Liver (tissue), 9 donors: Measurements from ENCODE around the gene RNF38. TPM values are rescaled to one million over a fixed set of nuclear protein-coding genes. Genes with fewer than 3 reads are reported as not detected.

Experiments used
- DNase-seq: peaks from one replicate; pipeline ENCODE4 v3.0.0-alpha.2; 2017; ENCODE audit warnings: low spot score
- H3K27ac ChIP-seq, 2 donors: one replicate each; pipeline ENCODE4 v1.7.0; 2013; ENCODE audit warnings: inconsistent platforms in 2 of 2, low read length in 2 of 2, control low read depth in 1 of 2, low read depth in 1 of 2, mild to moderate bottlenecking in 1 of 2
- H3K27me3 ChIP-seq, 4 donors: one replicate each; pipeline versions ENCODE4 v1.6.1 to v1.7.0; 2013; ENCODE audit warnings: low read length in 3 of 4, inconsistent platforms in 1 of 4, mild to moderate bottlenecking in 1 of 4, moderate library complexity in 1 of 4; ENCODE audit not compliant: control insufficient read depth in 4 of 4, insufficient read depth in 4 of 4
- H3K36me3 ChIP-seq, 4 donors: one replicate each; pipeline versions ENCODE4 v1.6.1 to v1.7.0; 2013; ENCODE audit warnings: low read length in 3 of 4, mild to moderate bottlenecking in 3 of 4, low read depth in 1 of 4, moderate library complexity in 1 of 4; ENCODE audit not compliant: control insufficient read depth in 4 of 4, insufficient read depth in 3 of 4
- H3K4me1 ChIP-seq, 4 donors: one replicate each; pipeline versions ENCODE4 v1.6.1 to v1.7.0; 2013; ENCODE audit warnings: low read length in 3 of 4, mild to moderate bottlenecking in 3 of 4, moderate library complexity in 1 of 4; ENCODE audit not compliant: control insufficient read depth in 4 of 4, insufficient read depth in 4 of 4
- H3K4me3 ChIP-seq, 3 donors: one replicate each; pipeline versions ENCODE4 v1.6.1 to v1.7.0; 2013; ENCODE audit warnings: low read length in 3 of 3, control low read depth in 1 of 3, low read depth in 1 of 3, mild to moderate bottlenecking in 1 of 3
- H3K9ac ChIP-seq, 2 donors: one replicate each; pipeline ENCODE4 v1.7.0; 2013; ENCODE audit warnings: low read length in 2 of 2, mild to moderate bottlenecking in 2 of 2, moderate library complexity in 2 of 2, control low read depth in 1 of 2, low read depth in 1 of 2
- H3K9me3 ChIP-seq, 4 donors: one replicate each; pipeline versions ENCODE4 v1.6.1 to v1.7.0; 2013; ENCODE audit warnings: low read length in 3 of 4; ENCODE audit not compliant: control insufficient read depth in 4 of 4
- ATF3 ChIP-seq: IDR thresholded peaks from 2 replicates; pipeline ENCODE4 v1.6.1; 2016; ENCODE audit warnings: antibody characterized with exemption
- CTCF ChIP-seq: fragments of 150-350 bp; IDR thresholded peaks from 2 replicates; pipeline ENCODE4 v1.5.1; 2017; ENCODE audit warnings: improper control_type of control experiment, low read depth, low read length; ENCODE audit not compliant: missing input control
- EGR1 ChIP-seq, 2 donors: IDR thresholded peaks; 2 replicates each; pipeline ENCODE4 v1.6.1; 2016 to 2018; ENCODE audit warnings: antibody characterized with exemption in 2 of 2, low read depth in 2 of 2
- GABPA ChIP-seq, 2 donors: IDR thresholded peaks in 1 of 2; conservative IDR thresholded peaks in 1 of 2; 2 replicates each; pipeline ENCODE4 v1.6.1; 2016; ENCODE audit warnings: antibody characterized with exemption in 2 of 2, mild to moderate bottlenecking in 1 of 2, moderate library complexity in 1 of 2
- HNF4A ChIP-seq, 2 donors: conservative IDR thresholded peaks; 2 replicates each; pipeline ENCODE4 v1.6.1; 2016; ENCODE audit warnings: antibody characterized with exemption in 2 of 2, mild to moderate bottlenecking in 2 of 2
- MAX ChIP-seq: IDR thresholded peaks from 2 replicates; pipeline ENCODE4 v1.6.1; 2016; ENCODE audit warnings: antibody characterized with exemption
- RAD21 ChIP-seq, 2 donors: IDR thresholded peaks; 2 replicates each; pipeline ENCODE4 v1.6.1; 2016; ENCODE audit warnings: antibody characterized with exemption in 2 of 2, mild to moderate bottlenecking in 2 of 2
- REST ChIP-seq: IDR thresholded peaks from 2 replicates; pipeline ENCODE4 v1.6.1; 2016; ENCODE audit warnings: antibody characterized with exemption, mild to moderate bottlenecking
- RXRA ChIP-seq, 2 donors: IDR thresholded peaks; 2 replicates each; pipeline ENCODE4 v1.6.1; 2017 to 2018; ENCODE audit warnings: antibody characterized with exemption in 2 of 2, mild to moderate bottlenecking in 1 of 2
- SP1 ChIP-seq: IDR thresholded peaks from 2 replicates; pipeline ENCODE4 v1.6.1; 2018; ENCODE audit warnings: antibody characterized with exemption, mild to moderate bottlenecking
- TAF1 ChIP-seq: conservative IDR thresholded peaks from 2 replicates; pipeline ENCODE4 v1.6.1; 2016; ENCODE audit warnings: antibody characterized with exemption, mild to moderate bottlenecking
- ZBTB33 ChIP-seq: IDR thresholded peaks from 2 replicates; pipeline ENCODE4 v1.6.1; 2016; ENCODE audit warnings: antibody characterized with exemption
- WGBS: extraction: QIAGEN DNeasy Blood & Tissue Kit; methylation state at CpG from one replicate; pipeline ENCODE4 v1.1.7; 2013; 5-methylcytosine and 5-hydroxymethylcytosine counted together
- polyA plus RNA-seq, 2 donors: library from polyadenylated mRNA; stranded (reverse) in 1 of 2; unstranded in 1 of 2; fragments of 200-250 nt in 1 of 2; fragments of >200 nt in 1 of 2; fragmentation: Nextera tagmentation in 1 of 2; extraction: Ambion mirVana in 1 of 2; gene quantifications; one replicate each; pipeline versions ENCODE4 v1.2.1 to v1.2.3, GENCODE V29; 2013 to 2015
- total RNA-seq, 2 donors: library from RNA; depleted of rRNA; stranded (reverse); fragments of >200 nt; gene quantifications; one replicate each; pipeline ENCODE4 v1.2.3, GENCODE V29; 2014
- donor health status: healthy.
- donor health status: healthy.
- donor health status: healthy.
- donor health status: healthy.
- donor health status: healthy.

The RNF38 gene
- total and polyA plus RNA-seq, 4 donors: 3.4 to 16.4 (median 6.9) TPM

GRCh38 chr9:36341936-36342577 is 58.0 kb downstream of the RNF38 start:
- DNase-seq: no peak

More at GRCh38 chr9:36341936-36342577, 58.0 kb downstream of the RNF38 start:
- Histone ChIP-seq H3K27me3 (no peaks in the 10 kb centered on the region), H3K9ac (no peak overlapping the region), H3K36me3 (peaks cover 6 to 38% (median 29%) of the 10 kb centered on the region in 4 donors), H3K27ac (no peak overlapping the region), H3K4me1 (peaks cover 2 to 9% (median 5%) of the 10 kb centered on the region in 4 donors), H3K4me3 (no peak overlapping the region), H3K9me3 (no peaks in the 10 kb centered on the region)
- 82% methylated on average over 3 of the region's 3 CpGs for WGBS
- TF ChIP-seq TAF1: no peak
- TF ChIP-seq MAX: no peak
- no peak for TF ChIP-seq GABPA (IDR thresholded peaks at IDR 0.05 in 1 of 2, conservative IDR thresholded peaks at IDR 0.05 in 1 of 2)
- no peak for TF ChIP-seq ATF3
- no peak for TF ChIP-seq HNF4A (conservative IDR thresholded peaks at IDR 0.05)
- no peak for TF ChIP-seq CTCF
- TF ChIP-seq EGR1 (IDR thresholded peaks at IDR 0.05; ENCODE audit: low read depth in 2 of 2): no peak
- TF ChIP-seq RXRA (IDR thresholded peaks at IDR 0.05): no peak
- no peak for TF ChIP-seq SP1
- no peak for TF ChIP-seq ZBTB33
- TF ChIP-seq RAD21 (IDR thresholded peaks at IDR 0.05): no peak
- no peak for TF ChIP-seq REST
